Stimulated activated CD4-positive, alpha-beta T cell treated with anti-CD3 and anti-CD28 coated beads, Interleukin-4, amount 100 ng/mL, for 24 hours (primary cell): ENCODE data around the gene DXO.
"Not testable (repeated sequence)": the region's sequence is repeated elsewhere in the genome, so short reads cannot be mapped to it uniquely, and the experiment has no call there.

Source experiments
- DNase-seq: peaks from one replicate; pipeline ENCODE4 v3.0.0-alpha.2; 2020

Gene DXO

GRCh38 chr6:31954511-31954910, 17.4 kb downstream of the DXO start:
- DNase-seq: no peak

- DNase-seq: no peak
Observed at GRCh38 chr6:31952890-31953289, 19.0 kb downstream of the DXO start.

- DNase-seq: peak; percentile 44
Observed at GRCh38 chr6:31952140-31952805, 19.7 kb downstream of the DXO start.

GRCh38 chr6:31949926-31950548, 21.9 kb downstream of the DXO start:
- no peak for DNase-seq

- DNase-seq: no peak
Observed at GRCh38 chr6:31948753-31949413, 23.1 kb downstream of the DXO start.

- DNase-seq: no peak
Observed at GRCh38 chr6:31948306-31948705, 23.6 kb downstream of the DXO start.

GRCh38 chr6:31947864-31948263, 24.1 kb downstream of the DXO start:
- no peak for DNase-seq

- DNase-seq: no peak
Observed at GRCh38 chr6:31947070-31947675, 24.8 kb downstream of the DXO start.

- DNase-seq: no peak
Observed at GRCh38 chr6:31946370-31946885, 25.5 kb downstream of the DXO start.

- DNase-seq: no peak
Observed at GRCh38 chr6:31945507-31946369, 26.2 kb downstream of the DXO start, which contains the start of gene CFB. Gene CFB (plus strand): TSS chr6:31946095. CDS start chr6:31946222, 127 bp downstream.

GRCh38 chr6:31945154-31945506, 26.8 kb downstream of the DXO start:
- DNase-seq: no peak

GRCh38 chr6:31943742-31944141, 28.2 kb downstream of the DXO start:
- no peak for DNase-seq

- DNase-seq: no peak
Observed at GRCh38 chr6:31940256-31940664, 31.7 kb downstream of the DXO start.

- DNase-seq: no peak
Observed at GRCh38 chr6:31935823-31936222, 36.1 kb downstream of the DXO start.

GRCh38 chr6:31935021-31935420, 36.9 kb downstream of the DXO start:
- DNase-seq: no peak

GRCh38 chr6:31933537-31933936, 38.4 kb downstream of the DXO start:
- no peak for DNase-seq

- DNase-seq: not testable (repeated sequence)
Observed at GRCh38 chr6:31932137-31932536, 39.8 kb downstream of the DXO start.

GRCh38 chr6:31930962-31931361, 41.0 kb downstream of the DXO start:
- DNase-seq: no peak

- DNase-seq: no peak
Observed at GRCh38 chr6:31928672-31928939, 43.3 kb downstream of the DXO start.

- DNase-seq: no peak
Observed at GRCh38 chr6:31927863-31928671, 43.9 kb downstream of the DXO start.

- no peak for DNase-seq
Observed at GRCh38 chr6:31927242-31927862, 44.6 kb downstream of the DXO start, which contains the start of gene C2. Gene C2 (plus strand): TSS chr6:31927717. CDS start chr6:31927753, 36 bp downstream.
